22Rv1 (cell line): ENCODE data around the gene FRY.

Experiments
- CTCF ChIP-seq: fragments of 450-650 bp; IDR thresholded peaks from 2 replicates; pipeline ENCODE4 v1.5.1; 2017; ENCODE audit warnings: mild to moderate bottlenecking
- ZFX ChIP-seq: fragments of 450-650 bp; IDR thresholded peaks from 2 replicates; pipeline ENCODE4 v1.6.1; 2017; ENCODE audit warnings: antibody characterized with exemption, borderline replicate concordance

GRCh38 chr13:32139251-32139650, 107.7 kb downstream of the FRY start:
- no peak for TF ChIP-seq CTCF
- TF ChIP-seq ZFX, result no peak
